GM12873 (cell line): ENCODE results near the gene SGK1.

Source experiments
- CTCF ChIP-seq: IDR thresholded peaks from 2 replicates; pipeline ENCODE4 v1.5.1; 2012; ENCODE audit warnings: low read depth, mild to moderate bottlenecking, moderate library complexity, low read length, control low read depth; ENCODE audit not compliant: insufficient read depth; ENCODE audit errors: missing control alignments

SGK1 gene

GRCh38 chr6:134324766-134325165 lies 6.9 kb upstream of the SGK1 start:
- TF ChIP-seq CTCF, result no peak

- TF ChIP-seq CTCF, result no peak
Measured at GRCh38 chr6:134324141-134324540, 6.2 kb upstream of the SGK1 start.

GRCh38 chr6:134323698-134324097 lies 5.8 kb upstream of the SGK1 start:
- TF ChIP-seq CTCF, result no peak

- no peak for TF ChIP-seq CTCF
Measured at GRCh38 chr6:134323294-134323693, 5.4 kb upstream of the SGK1 start.

GRCh38 chr6:134322216-134322615 lies 4.3 kb upstream of the SGK1 start:
- TF ChIP-seq CTCF, result no peak

GRCh38 chr6:134321246-134321645 lies 3.3 kb upstream of the SGK1 start:
- no peak for TF ChIP-seq CTCF

- no peak for TF ChIP-seq CTCF
Measured at GRCh38 chr6:134318974-134319281, 1.0 kb upstream of the SGK1 start.

GRCh38 chr6:134318236-134318973 lies 493 bp upstream of the SGK1 start:
- no peak for TF ChIP-seq CTCF
